Uterus (tissue), 2 donors: Measurements from ENCODE around the gene RAB12.

ENCODE experiments used
- POLR2A ChIP-seq, 2 donors: fragments of 450-650 bp; IDR thresholded peaks; one replicate each; pipeline ENCODE4 v1.6.1; 2016; ENCODE audit warnings: antibody characterized with exemption in 2 of 2, mild to moderate bottlenecking in 1 of 2, moderate library complexity in 1 of 2
- TF ChIP-seq, protein P1 (sequence below), 4 experiments: fragments of 200-600 bp in 2 of 4; fragments of 450-650 bp in 2 of 4; sonication (generic) in 2 of 4; IDR thresholded peaks; one replicate each; pipeline ENCODE4 v1.5.1; 2016 to 2019; ENCODE audit warnings: antibody characterized with exemption in 4 of 4, mild to moderate bottlenecking in 2 of 4, moderate library complexity in 1 of 4

DNA sequence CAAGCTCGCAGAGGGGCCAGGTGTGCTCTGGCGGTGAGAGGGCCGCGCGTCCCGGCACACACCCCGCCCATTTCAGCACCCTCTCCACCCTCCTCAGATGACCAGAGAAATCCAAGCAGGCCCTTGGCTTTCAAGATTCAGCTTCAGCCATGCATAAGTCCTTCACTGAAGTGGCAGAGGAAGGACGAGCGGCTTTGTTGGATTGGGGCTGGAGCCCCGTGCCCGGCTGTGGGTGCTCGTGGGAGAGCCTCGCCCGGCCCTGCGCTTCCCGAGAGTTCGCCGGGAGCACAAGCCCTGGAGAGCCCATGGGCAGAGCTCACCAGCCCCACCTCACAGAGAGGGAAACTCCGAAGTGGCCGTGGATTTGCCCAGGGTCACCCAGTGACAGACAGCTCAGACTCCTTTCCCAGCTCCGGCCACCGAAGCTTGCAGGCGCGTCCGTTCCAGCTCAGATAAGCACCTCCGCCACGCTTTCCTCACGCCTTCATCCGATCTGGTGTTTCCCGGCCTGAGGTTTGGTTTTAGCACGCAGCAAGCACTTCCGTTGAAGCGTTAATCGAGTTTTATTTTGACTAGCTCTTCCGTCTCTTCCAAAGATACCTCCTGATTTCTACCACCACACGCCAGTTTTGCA, 50.5 kb downstream of the RAB12 start:
- TF ChIP-seq POLR2A (IDR thresholded peaks at IDR 0.05), result no peak
- TF ChIP-seq, protein P1, sequence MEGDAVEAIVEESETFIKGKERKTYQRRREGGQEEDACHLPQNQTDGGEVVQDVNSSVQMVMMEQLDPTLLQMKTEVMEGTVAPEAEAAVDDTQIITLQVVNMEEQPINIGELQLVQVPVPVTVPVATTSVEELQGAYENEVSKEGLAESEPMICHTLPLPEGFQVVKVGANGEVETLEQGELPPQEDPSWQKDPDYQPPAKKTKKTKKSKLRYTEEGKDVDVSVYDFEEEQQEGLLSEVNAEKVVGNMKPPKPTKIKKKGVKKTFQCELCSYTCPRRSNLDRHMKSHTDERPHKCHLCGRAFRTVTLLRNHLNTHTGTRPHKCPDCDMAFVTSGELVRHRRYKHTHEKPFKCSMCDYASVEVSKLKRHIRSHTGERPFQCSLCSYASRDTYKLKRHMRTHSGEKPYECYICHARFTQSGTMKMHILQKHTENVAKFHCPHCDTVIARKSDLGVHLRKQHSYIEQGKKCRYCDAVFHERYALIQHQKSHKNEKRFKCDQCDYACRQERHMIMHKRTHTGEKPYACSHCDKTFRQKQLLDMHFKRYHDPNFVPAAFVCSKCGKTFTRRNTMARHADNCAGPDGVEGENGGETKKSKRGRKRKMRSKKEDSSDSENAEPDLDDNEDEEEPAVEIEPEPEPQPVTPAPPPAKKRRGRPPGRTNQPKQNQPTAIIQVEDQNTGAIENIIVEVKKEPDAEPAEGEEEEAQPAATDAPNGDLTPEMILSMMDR (IDR thresholded peaks at IDR 0.05), result no peak
